ENCODE measurements around the gene HIRA.
"Not testable (repeated sequence)": the region's sequence is repeated elsewhere in the genome, so short reads cannot be mapped to it uniquely, and the experiment has no call there.

The HIRA gene

DNA sequence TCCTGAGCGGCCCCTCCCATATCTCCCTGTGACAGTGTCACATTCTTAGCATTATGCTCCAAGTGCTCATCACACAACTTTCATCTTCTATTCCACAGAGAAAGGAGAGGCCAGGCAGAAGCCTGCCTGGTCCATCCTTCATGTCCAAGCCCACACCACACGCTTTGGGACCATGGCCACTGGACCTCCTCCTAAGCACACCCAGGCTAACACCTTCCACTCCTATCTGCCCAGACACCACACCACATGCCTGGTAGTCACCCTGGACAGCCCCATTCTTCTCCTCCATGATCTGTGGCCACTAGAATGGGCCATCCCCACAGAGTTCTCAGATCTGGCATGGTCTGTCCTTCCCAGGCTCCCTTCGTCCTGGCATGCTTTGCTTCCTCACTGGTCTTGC is 55.3 kb downstream of the HIRA start:
- DNase-seq = no peak

DNA sequence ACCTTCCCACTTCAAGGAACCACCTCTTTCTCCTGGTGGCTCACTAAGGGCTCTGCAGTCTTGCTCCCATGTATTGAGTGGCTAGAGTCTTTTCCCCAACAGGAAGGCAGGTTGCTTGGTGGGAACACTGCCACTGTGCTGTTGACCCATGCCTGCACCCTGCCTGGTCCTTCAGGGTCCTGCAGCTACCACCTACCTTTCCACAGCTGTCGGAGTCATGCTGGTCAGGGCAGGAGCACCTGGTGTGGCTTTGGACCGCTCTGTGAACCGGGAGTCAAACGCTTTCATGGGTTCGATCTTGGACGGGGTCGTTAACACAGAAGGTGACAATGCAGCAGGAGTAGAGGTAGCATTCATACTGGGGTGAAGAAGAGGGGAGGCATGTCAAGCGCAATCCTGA is 56.1 kb downstream of the HIRA start:
- DNase-seq = no peak

DNA sequence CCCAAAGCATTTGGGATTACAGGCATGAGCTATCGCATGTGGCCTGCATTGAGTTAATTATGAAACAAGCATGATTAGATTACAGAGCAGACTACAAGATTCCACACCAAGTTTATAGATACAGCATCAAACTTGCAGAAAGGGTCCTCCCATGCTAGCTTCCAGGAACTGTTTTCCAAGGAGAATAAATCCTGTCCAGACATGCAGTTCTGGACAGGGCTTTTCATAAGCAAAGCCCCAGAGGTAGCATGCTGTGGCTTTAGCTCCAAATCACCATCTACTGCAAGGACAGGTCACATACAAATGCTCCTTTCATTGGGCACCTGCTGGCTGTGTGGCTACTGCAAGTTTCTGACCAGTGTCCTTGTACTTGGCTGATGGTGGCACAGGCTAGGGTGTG is 57.1 kb downstream of the HIRA start:
- DNase-seq = no peak

DNA sequence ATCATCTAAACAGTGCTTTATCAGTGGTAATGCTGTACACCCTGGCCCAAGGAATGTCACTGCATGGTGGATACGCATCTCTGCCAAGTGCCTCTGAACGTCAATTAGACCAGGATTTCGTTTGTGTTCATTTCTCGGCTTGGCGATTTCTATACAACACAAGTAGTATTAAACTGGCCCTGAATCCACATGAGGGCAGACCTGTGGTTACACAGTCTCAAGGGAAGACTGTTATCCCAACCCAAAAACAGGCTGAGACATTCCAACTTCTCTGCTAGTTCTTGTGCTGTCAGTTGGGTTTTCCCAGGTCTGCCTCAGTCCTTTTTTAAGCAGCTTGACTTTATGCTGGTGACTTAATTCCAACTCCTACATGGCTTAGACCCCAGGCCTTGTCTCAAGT is 58.1 kb downstream of the HIRA start:
- DNase-seq = no peak

DNA sequence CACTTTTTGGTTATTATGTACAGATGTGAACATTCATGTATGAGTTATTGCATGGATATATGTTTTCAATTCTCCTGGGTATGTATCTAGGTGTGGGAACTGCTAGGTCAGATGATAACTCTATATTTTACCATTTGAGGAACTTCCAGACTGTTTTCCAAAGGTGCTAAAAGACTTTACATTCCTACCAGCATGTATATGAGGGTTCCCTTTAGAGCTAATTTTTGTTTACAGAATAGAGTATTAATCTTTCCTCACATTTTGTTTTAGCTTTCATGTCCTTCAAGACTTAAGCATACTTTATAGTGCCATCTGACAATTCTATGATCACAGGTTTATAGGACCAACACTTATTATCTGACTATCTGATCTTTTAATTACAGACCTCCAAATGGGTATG is 59.6 kb downstream of the HIRA start:
- no peak for DNase-seq

DNA sequence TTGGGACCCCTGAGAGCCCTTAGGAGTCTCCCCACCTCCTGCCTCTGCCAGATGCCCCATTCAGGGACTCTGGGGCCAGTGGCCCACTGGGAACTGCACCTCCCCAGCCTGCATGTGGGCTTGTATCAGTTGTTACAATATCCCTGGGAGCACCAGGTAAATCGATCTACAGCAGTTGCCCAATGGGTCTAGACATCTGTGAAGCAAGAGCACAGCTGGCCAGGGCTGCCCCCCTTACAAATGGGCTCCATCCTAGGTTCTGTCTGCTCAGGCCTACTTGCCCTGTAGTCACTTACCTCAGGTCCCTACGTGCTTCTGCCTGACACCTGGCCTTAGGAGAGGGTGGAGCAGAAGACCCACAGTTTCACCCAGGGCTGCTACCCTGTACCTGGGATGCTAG is 62.7 kb downstream of the HIRA start:
- DNase-seq = no peak

DNA sequence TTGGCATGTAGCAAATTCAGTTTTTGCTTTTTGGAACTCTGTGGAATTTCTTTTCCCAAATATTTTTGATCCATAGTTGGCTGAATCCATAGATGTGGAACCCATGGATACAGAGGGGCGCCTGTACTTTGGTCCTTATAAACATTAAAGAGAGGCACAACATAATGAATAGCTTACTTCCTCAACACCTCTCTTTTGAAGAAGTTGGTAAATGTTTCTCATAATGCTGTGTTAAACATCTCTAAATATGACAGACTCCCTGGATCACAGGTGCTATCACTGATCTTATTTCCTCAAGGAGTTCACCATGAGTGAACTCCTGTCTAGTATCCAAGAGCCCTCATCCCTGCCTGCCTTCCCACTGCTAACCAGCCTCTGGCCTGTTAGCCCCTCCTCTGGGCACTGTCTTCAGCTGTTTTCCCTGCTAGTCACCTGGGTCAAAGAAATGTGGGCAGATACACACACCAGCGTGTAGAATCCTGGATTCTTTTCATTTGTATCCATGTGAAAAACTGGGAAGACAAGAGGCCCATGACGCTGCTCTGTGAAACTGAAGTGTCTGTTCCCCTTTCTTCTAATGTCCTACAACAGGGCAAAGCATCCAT is 63.7 kb downstream of the HIRA start:
- DNase-seq = no peak

DNA sequence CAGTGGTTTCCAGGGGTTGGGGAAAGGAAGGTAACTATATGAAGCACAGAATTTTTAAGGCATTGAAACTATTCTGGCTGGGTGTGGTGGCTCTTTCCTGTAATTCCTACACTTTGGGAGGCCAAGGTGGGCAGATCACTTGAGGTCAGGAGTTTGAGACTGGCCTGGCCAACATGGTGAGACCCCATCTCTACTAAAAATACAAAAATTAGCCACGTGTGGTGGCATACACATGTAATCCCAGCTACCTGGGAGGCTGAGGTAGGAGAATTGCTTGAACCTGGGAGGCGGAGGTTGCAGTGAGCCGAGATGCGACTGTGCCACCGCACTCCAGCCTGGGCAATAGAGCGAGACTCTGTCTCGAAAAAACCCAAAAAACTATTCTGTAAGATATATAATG is 68.0 kb downstream of the HIRA start:
- not testable (repeated sequence) for DNase-seq

DNA sequence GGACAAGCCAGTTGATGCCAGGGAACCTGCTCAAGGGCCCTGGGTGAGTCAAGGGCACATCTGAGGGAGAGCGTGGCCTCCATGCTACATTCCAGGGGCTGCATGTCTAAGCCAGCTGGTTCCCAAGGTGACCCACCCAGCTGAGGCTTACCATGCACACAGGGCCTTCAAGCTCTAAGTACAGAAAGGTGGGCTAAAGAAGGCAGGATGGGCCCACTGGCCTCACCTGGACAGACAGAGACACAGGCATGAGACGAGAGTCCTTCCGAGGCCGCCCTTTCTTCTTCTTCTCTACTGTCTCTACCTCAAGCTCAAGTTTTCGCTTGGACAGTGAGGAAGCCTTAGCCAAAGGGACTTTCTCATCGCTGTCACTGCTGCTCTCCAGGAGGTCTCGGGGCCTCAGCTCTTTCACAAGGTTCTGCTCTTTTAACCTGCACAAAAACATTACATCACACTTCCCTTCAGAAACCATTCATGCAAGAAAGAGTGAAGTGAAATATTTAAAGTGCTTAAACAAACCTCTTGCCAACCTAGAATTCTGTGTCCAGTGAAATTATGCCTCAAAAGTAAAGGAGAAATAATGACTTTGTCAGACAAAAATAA is 69.9 kb downstream of the HIRA start:
- no peak for DNase-seq

DNA sequence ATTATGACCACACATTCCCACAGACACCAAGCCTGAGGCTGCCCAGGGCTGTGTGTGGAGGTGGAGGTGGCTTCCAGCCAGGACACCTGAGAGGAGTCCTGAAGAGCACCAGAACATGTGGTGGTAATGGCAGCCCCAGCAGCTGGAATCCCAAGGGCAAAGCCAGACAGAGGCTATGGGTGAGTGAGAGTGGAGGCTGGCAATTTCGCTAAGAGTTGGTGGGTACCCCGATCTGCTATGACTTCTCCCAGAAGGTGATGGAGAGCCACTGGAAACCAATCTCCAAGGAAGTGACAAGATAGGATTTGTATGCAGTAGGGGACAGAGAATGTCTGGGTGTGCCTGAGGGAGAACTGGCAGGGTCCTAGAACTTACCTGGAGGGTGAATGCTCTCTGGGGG is 70.7 kb downstream of the HIRA start:
- no peak for DNase-seq

DNA sequence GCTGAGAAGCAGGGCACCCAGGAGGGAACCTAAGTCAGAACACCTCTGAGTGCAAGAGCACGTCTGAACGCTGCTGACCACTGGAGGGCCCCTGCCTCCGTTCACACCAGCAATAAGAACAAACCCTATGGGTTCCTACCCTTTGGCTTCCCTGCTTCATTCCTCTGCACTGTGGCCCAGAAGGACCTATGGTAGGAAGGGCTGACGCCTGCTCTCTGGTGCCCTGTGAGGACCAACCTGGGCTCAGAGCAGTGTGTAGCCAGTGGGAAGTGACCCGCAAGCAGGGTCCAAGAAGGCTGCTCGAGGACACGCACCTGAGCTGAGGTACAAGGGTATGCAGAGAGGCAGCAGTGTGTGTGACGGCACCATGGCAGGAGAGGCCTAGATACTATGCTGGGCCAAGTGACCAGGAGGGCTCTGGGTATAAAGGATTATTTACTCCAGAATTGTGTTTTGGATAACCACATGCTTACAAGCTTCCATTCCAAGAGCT is 71.2 kb downstream of the HIRA start:
- DNase-seq = no peak

DNA sequence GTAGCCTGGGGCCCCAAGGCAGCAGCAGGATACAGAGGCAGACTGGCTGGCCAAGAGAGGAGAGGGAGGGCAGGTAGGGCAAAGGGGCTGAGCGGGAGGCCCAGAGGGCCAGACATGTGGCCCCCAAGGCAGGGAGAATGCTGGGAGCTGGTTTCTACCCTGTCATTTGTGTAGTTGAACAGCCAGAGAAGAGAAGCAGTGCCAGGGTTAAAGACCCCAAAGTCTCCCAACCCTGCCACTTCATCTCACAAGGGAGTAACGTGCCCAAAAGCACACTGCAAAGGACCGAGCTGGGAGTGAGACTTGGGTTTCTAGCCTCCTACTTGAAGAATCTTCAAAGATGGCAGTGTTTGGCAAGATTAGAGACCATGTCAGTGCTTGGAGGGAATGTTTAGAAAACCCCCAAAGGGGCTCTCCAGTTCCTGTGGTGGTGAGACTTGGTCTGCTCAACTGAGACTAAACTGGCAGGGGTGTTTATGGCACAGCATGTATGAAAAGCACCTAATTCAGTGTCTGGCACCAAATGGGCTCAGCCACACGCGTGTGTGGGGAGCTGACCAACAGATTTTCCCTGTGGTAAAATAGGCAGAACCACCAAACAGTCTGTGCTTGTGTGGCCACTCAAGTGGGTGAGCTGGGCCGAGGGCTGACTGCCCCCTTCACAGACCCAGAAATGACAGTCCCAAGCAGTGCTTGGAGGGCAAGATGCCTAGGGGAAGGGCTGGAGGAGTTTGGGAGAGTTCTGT is 71.8 kb downstream of the HIRA start:
- DNase-seq = no peak

DNA sequence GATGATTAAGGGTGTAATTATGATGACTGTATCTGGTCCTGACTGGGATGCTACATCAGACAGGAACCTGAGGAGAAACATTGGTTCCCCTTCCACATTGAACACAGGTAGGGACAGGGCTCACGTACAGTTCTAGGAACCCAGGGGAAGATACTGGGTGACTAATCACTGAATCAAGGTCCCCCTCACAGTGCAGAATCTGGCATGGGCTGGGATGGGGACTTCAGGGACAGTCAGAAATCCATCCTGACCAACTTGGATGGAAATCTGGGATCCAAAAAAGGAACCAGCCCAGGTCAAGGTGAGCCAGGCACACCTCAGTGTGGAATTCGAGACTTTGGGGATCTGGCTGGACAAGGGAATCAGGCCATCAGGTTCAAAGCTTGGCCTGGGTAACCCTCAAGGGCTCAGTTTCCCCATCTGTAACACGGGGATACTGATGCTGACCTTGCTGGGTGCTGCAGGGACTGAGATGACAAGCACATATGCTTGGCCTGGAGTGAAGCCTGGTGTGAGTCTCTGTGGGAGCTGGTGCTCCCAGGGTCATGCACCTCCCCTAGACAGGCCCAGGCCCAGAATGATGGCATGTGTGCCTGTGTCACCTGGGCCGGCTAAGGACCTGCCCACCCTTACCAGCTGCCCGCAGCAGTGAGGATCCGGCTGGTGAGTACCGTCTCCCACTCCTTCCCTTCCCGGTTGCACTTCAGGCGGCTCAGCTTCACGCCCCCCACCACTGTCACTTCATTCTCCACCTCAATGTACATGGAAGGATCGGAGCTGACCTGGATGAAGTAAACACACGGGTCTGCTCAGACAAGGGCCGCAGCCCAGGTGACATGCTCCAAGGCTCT is 72.6 kb downstream of the HIRA start:
- no peak for DNase-seq

DNA sequence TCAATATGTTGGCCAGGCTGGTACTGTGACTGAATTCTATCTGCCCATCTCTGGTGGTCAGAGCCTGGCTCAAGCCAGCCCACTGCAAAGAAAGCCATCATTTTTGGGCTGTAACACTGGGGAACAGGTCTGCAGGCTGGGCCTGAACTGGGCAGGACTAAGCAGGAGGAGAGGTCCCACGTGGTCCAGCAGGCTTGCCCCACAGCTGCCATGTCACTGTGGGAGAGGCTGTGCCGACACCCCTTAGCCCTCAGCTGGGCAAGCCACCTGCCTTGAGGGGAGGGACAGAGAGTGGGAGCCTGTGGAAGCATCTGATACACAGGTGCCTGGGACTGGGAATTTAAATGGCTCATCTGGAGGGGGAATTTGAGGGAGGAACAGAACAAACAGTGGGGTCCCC is 73.3 kb downstream of the HIRA start:
- DNase-seq = no peak

DNA sequence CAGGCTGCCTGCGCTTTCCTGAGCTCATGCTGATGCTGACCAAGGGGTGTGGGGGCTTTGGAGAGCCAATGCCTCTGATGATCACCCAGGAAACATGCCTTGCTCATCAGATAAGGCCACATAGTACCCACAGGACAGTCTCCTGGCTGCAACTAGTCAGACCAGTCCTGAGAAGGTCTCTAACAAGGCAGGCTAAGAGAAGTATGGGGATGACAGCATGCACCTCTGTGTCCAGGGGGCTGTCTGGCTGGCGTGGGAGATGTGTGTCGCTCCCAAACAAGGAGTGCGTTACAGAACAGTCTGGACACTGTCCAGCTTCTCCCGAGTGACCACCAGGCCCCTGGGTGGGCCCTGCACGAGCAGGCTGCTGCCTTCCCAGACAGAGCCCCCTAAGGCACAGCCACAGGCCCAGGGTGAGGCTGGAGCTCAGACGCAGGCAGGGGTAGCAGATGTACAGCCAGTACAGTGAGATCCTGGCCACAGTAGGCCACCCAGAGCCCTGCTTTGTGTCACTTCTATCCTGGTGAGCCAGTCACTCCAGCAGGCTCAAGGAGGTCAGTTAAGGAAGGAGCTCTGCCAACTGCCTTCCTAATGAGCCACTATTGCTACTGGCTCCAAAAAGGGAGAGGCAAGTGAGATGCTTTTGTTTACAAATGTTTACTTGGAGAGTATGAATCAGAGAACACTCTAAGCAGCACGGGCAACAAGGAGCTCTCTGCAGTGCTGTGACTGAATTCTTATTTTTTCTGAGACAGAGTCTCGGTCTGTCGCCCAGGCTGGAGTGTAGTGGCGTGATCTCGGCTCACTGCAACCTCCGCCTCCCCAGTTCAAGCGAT is 74.0 kb downstream of the HIRA start:
- no peak for DNase-seq

DNA sequence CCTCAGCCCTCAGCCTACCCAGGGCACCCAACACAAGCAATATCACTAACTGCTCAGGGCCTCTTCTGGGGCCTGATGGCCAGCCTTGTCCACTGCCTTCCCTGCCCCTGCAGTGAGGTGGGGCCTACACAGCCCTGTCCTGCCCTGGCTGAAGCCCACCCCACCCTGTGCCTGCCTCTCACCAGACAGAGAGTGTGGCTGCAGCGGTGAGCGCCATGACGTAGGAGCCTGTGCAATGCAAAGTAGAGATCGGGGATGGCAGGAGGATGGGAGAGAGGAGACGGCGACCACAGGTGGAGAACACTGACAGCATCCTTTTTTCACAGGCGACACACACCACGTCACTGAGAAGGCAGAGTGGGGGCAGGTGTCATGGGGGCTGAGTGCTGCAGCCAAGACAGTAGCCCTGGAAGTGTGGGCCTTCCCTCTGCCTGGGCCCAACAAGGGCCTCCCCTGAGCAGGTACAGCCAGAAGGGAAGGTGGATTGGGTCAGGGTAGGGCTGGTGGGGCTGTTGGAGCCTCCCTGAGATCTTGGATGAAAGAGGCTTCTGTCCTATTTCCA is 74.7 kb downstream of the HIRA start:
- DNase-seq = no peak

DNA sequence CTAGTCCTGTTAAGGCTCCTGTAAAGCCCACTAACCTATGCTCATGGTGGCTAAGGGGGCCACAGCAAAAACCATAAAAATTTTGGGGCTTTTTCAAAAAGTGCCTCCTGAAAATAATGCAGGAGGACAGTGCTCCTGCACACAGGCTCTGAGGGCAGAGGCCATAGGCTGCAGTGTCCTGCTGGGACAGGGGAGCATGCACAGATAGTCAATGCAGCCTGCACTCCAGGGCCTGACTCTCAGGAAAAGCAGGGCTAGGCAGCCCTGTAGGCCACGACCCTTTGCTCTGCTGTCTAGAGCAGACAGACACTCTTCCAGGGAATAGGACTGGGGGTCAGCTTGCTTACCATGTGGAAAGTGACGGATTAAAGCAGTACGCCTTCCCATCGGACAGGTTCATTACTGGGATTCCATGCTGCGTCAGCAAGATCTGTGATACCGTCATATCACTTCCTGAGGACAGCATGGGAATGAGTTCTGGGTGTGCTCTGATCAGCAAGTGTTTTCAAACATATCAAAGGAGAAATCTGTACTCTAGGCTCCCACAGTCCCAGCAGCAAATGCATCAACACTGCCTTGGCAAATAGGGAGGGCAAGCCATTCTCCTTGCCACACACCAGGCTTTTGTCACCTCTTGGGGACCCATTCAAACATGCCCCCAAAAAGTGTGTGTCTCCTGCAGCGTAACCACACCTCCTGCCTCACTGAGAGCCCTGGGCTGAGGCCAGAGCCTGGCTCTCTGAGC is 75.9 kb downstream of the HIRA start:
- DNase-seq = no peak

DNA sequence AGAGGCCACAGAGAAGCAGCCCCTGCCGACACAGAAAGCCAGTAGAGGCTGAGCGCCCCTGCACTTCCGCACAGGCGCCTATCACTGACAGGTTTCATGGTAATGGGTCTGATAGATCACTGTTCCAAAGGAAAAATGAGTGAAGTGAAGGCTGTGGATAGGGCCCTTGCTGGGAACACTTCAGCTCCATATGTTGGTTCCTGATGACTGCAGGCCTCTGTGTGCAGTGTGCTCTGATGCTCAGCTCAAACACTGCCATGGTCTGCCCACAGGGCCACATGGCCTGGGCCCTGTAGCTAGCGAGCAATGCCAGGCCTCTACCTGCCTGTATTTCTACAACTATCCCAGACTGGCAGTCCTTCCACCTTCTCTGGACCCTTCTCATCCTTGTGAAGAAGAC is 77.3 kb downstream of the HIRA start:
- DNase-seq = no peak

DNA sequence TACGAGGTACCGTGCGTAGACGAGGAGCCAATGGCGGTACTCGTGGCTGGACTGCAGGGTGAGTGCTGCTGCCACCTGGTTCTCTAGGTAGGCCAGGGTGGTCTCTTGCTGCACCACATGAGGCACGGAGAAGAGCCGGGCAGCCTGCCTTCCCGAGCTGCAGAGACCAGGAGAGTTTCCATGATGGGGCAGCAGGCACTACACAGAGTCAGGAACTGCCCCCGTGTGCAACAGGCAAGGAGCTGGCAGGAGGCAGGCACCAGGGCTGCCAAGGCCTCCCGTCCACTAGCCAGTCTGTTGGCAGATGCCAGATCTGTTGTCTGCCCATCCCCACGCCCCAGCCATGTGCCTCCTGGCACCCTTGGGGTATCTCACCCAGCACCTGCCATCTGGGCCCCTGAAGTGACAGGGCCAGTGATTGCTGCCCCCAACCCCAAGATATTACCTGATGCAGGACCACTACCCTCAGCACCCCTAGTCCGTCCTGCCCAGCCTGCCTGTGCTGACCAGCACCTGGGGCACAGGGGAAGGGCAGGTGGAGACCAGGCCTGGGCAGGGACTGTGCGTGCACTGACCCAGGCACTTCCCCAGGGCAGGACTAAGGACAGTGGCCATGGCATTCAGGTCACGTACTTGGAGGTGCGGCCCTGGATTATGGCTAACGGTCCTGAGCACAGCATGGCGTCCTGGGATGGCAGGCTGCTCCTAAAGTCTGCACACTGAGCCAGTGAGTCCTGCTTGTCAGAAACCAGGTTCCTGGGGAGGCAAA is 78.0 kb downstream of the HIRA start:
- DNase-seq = no peak

DNA sequence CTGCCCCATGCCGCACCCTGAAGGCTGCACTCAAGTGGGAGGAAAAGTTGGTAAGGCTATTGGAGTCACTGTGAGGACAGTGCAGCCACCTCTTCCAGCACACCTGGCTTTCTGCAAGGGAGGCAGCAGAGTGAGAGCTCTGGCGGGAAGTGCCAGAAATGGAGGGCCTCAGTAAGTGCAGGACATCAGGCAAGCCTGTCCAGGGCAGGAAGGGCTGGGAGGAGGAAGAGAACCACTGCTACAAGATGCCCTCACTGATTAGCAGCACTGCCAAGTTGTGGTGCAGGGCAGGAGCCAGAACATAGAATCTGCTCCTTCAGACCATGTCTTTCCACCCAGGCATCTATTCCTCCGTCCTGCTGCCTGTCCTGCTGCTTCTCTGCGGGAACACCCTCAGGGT is 78.8 kb downstream of the HIRA start:
- no peak for DNase-seq

DNA sequence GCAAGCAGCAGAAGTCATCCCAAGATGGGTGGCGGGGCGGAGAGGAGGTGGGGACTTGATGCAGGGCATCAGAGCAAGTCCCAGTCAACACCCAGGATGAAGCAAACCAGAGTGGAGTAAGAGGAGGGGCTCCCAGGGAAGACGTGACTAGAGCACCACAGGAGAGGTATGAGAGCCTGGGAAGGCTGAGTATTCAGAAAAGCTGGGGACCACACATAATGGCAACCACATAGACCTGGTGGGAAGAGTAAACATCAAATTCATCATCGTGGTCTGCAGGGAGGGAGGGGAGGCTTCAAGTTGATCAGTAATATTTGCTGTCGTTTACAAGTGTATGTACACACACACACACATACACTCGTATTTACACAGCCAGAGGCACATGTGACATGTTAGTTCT is 79.3 kb downstream of the HIRA start:
- DNase-seq = no peak
